Activated CD4-positive, alpha-beta T cell treated with anti-CD3 and anti-CD28 coated beads for 24 hours (primary cell): ENCODE data around the gene CDC42BPB.
A peak's percentile ranks its signal among the peaks of the same experiment; 100 is the strongest.

Source experiments
- DNase-seq, 2 donors: peaks; one replicate each; pipeline ENCODE4 v3.0.0-alpha.2; 2020; ENCODE audit warnings: low read depth in 2 of 2

CDC42BPB gene, protein sequence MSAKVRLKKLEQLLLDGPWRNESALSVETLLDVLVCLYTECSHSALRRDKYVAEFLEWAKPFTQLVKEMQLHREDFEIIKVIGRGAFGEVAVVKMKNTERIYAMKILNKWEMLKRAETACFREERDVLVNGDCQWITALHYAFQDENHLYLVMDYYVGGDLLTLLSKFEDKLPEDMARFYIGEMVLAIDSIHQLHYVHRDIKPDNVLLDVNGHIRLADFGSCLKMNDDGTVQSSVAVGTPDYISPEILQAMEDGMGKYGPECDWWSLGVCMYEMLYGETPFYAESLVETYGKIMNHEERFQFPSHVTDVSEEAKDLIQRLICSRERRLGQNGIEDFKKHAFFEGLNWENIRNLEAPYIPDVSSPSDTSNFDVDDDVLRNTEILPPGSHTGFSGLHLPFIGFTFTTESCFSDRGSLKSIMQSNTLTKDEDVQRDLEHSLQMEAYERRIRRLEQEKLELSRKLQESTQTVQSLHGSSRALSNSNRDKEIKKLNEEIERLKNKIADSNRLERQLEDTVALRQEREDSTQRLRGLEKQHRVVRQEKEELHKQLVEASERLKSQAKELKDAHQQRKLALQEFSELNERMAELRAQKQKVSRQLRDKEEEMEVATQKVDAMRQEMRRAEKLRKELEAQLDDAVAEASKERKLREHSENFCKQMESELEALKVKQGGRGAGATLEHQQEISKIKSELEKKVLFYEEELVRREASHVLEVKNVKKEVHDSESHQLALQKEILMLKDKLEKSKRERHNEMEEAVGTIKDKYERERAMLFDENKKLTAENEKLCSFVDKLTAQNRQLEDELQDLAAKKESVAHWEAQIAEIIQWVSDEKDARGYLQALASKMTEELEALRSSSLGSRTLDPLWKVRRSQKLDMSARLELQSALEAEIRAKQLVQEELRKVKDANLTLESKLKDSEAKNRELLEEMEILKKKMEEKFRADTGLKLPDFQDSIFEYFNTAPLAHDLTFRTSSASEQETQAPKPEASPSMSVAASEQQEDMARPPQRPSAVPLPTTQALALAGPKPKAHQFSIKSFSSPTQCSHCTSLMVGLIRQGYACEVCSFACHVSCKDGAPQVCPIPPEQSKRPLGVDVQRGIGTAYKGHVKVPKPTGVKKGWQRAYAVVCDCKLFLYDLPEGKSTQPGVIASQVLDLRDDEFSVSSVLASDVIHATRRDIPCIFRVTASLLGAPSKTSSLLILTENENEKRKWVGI (N-terminal part only)

DNA sequence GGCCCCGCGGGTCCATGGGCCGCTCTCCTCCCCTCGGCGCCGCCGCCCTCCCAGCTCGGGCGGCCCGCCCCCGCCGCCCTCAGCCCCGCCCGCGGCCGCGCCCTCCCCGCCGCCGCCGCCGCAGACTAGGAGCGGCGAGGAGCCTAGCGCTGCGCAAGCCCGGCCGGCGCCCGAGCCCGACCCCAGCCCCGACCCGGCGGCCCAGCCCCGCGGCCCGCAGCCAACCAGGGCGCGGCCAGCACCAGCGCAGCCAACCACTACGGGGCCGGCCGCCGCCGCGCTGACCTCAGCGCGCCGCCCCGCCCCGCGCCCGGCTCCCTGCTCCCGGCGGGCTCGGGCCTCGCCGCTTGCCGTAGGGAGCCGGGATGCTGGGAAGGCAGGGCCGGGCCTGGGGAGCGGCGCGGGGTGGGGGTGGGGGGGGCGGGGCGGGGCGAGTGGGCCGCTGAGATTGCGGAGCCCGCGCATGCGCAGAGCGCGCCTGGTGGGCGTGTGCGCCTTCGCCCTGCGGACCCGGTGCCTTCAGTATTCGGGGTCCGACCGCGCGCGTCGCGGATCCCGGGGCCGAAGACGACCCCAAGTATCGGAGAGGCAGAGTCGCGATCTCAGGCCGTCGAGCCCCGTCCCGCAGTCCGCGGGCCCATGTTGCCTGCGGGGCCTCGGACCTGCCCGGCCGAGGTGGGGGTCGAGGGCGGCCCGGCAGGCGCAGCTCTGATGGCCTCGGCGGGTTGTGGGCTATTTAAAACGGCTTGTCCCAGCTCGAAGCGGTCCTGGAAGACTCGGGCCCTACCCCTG lies at the start of gene CDC42BPB:
TSS of gene CDC42BPB (minus strand) at position 178 of the 792 bp plus-strand sequence. CDS start 376 bp downstream, outside the sequence.
- DNase-seq: peak in 1 of 2 donors; percentile 40

DNA sequence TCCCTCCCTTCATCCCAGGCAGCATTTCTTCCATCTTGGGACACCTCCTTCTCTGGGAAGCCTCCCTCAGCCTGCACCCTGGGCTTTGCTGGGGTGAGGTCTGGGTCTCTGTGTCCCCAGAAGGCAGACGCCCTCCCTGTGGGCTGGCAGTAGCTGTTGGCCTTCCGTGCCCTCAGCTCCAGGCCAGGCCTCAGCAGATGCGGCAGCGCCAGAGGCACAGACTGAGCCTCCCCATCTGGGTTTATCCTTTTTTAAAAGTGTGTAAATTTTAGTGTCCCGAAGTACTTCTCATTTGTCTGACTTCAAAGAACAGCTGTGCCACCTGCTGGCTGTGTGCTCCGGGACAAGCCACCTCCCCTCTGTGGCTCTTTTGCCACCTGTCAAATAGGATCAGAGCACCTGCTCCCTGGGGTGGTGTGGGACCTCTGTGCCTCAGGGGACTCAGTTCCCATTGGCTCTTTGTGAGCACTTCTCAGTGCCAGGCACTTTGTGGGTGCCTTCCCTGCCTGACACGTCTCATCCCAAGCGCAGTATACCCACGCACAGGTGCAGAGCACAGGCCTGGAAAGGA lies 48.3 kb upstream of the CDC42BPB start:
- no peak for DNase-seq

DNA sequence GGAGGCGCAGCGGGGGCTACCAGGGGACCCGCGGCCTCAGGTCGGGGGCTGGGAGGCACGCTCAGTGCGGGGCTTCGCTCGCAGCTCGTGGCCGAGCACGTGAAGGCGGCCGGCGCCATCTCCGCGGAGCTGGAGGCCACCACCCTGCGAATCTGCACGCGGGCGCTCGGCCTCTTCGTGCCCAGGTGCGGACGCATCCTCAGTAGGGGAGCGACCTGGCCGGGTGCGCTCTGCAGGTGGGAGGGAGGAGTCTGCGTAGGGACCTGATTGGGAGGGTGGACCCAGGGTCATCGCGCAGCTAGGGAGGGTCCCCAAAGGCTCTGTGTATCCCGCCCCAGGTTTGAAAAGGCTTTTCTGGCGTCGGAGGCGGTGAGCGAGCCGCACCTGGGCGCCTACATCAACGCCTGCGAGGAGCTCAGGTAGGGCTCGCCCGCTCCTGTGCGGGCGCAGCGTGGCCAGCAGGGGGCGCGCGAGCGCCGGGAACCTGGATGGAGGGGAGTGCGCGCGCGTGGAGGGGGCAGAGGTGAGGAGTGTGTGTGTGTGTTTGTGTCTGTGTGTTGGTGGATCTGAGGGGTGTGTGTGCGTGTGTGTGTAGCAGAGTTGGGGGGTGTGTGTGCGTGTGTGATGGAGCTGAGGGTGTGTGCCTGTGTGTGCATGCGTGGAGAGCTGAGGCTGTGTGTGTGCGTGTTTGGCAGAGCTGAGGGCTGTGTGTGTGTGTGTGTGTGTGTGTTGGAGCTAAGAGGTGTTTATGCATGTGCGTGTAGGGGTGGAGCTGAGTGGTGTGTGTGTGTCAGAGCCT lies 47.5 kb upstream of the CDC42BPB start:
- DNase-seq: peak; percentile 63 to 65

DNA sequence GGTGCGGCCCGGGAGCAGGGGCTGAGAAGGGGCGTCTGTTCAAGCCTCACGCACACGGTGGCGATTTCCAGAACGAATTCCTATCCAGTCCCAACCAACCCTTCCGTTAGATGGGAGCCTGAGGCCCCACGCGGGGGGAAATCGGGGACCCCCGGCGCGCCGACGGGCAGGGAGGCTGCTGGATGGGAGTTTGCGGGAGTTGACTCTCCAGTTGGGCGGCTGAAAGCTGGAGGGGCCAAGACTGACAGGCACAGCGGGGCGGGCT lies 47.0 kb upstream of the CDC42BPB start:
- DNase-seq: no peak

DNA sequence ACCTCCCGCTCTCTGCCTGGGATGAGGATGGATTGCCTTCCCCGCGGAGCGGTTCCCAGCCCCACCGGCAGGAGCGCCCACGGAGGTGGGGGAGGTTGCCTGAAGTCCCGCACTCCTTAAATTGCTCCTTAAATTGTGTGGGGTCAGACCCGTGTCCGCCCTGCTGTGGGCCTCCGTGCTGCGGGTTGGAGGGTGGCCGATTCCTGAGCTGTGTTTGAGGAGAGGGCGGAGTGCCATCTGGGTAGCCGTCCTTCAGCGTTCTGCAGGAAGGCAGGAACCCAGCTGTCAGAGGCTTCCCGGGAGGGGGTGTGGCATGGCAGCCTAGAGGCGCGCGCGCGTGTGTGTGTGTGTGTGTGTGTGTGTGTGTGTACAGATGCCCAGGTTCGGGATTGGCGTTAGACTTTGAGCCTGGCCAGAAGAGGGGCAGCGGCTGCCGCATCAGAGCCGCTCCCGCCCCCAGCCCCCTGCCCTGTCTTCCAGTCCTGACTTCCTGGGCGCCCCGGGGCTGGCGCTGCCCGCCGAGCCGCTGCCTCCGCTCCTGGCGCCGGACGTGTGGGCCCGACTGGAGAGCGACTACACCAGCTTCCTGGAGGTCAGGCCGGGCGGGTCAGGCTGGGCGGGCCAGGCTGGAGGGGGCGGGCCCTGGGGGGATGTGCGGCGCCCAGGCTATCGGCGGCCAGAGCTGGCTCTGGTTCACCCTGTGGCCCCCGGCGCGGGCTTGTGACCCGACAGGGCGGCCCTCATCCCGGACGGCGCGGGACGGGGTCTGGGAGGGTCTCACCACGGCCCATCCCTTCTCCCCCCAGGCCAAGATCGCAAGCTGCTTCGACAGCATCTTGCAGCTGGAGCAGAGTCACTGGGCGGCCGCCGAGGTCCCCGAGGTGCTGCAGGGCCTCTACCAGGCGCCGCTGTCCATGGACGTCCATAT lies 46.4 kb upstream of the CDC42BPB start:
- DNase-seq: no peak

DNA sequence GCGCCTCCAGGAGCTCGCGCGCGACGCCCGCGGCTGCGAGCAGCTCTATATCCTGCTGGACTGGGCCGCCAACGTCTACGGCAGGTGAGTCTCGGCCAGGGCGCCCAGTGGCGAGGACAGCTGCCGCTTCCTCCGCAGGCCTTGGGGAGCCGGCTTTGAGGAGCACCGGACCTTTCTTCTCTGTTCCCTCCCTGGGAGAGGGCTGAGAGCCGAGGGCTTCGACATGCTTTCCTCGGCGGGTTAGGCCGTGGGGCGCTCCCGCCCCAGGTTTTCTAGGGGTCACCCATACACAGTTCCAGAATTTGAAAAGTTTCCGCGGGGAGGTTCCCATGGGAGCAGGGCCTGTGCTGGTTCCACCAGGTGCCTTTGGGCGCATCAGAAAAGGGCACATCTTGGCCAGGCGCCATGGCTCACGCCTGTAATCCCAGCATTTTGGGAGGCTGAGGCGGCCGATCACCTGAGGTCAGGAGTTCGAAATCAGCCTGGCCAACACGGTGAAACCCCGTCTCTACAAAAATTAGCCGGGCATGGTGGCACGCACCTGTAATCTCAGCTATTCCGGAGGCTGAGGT lies 45.4 kb upstream of the CDC42BPB start:
- DNase-seq: no peak

DNA sequence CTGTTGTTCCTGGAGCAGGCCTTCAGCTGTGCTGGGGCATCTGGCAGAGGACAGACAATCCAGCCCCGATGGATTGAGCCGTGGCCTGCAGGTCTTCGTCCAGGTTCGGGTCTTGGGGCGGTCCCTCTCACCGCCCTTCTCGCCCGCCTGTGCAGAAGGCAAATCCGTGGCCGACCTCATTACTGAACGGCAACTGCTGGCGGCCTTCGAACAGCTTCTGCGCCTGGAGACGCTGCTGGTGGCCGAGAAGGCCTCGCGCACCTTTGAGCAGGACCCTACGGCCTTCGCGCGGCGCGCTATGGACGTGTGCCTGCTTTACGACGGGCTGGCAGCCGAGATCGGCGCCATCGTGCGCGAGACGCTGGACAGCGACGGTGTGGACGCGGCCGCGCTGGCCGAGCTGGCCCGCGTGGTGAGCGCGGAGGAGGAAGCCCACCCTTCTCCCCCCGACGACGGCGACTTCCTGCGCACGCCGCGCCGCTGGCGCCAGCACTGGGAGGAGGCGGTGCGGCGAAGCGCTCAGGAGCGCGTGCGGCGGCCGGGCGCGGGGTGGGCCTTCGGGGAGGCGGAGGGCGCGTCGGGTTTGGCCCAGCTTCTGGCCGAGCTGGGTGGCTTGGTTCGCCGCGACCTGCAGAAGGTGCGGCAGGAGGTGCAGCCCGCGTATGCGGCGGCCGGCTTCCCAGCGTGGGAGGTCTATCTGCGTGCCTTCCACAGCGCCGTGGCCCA lies 44.8 kb upstream of the CDC42BPB start:
- DNase-seq: no peak

DNA sequence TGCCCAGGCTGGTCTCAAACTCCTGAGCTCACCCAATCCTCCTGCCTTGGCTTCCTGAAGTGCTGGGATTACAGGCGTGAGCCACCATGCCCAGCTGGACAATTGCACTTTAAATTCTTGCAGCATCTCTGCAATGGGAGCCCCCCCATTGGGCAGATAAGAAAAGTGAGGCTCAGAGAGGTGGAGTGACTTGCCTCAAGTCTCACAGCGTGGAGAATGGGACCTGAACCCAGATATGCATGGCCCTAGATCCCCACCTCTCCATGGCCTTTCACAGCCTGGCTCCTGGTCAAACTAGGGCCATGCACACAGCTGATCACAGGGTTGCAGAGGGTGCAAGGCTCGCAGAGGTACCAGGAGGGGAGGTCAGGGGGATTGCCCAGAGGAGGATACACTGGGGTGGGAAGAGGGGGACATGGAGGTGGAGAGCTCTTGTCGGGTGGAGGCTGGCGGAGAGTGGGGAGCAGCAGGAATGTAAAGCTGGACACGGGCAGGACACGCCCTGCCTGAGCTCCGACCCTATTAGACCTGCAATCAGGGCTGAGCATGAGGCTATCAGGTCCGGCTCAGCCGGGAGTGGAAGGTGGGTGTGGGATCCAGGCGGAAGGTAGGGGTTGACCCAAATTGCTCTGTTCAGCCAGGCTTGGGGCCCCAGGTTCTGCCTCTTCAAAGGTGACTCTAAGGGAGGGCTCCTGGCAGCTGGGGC lies 44.1 kb upstream of the CDC42BPB start:
- no peak for DNase-seq

DNA sequence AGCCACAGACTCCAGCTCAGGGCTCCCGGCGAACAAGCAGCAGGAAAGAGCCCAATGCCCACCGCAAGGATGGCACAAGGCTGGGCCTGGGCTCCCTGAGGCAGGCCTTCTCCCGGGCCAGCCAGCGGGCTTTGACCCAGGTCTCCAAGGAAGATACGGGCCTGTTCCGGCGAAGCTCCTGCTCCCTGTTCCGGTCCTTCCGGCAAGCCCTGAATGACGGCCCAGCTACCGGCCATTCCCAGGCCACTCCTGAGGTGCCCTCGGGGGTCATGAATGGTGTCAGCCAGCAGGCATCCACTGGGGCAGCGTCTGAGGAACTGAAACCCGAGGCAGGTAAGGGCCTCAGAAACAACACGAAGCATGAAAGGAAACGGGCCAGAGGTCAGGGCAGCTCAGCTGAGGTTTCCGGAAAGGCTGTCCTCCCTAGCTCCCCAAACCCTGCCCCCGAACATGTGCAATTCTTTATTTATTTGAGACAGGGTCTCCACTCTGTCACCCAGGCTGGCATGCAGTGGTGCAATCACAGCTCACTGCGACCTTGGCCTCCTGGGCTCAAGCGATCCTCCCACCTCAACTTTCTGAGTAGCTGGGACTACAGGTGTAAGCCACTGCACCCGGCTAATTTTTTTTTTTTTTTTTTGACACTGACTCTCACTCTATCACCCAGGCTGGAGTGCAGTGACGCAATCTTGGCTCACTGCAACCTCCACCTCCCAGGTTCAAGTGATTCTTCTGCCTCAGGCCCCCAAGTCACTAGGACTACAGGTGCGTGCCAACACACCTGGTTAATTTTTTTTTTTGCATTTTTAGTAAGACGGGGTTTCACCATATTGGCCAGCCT lies 43.2 kb upstream of the CDC42BPB start:
- DNase-seq: no peak

DNA sequence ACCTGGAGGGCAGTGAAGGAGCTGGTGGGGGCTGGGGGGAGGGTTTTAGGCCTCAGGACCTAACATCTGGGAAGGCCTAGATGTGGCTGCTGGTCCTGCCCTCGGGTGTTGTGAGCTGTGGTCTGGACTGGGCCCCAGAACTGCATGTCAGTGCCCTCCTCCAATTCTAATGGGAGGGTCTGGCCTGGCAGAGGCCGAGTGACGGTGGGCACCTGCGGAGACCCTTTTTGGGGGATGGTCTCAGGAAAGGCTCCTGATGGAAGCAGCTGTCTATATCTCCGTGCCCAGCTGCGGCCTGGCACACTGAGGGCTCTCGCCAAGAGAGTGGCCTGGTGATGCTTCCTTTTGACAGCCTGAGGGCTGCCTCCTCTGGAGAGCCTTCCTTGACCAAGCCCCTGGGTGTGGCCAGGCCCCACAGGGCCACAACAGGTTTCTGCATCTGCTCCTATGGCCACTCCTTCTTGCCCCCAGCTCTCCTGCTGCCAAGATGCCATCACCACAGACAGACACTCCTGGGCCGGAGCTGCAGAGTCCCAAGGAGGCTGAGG lies 42.5 kb upstream of the CDC42BPB start:
- no peak for DNase-seq

DNA sequence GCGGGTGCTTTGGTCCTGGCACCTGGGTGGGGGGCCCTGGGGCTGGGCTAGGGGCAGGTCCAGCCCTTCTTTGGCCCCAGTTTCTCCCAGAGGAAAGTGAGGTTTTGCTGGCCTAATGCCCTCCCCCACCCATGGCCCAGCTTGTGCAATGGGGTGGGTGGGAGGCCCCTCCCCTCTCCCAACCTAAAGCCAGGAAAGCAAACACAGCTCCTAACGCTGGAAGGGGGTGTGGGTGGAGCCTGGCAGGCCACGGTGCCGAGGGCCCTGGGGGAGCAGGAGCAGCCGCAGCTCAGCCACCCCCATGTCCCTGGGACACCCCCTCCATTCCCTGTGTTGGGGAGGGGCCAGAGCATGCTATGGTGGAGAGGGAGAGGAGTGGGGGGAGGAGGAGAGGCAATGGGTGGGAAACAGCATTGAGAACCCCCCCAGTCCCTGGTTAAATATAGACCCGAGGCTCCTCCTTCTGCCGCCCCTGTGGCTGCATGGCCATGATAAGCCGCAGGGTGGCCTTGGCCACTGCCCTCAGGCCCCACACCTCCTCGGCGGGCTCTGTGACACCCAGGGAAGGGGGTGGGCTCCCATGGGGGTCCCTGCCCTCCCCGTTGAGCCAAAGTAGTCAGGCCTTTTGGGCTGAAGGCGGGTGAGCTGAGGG lies 41.9 kb upstream of the CDC42BPB start:
- no peak for DNase-seq

DNA sequence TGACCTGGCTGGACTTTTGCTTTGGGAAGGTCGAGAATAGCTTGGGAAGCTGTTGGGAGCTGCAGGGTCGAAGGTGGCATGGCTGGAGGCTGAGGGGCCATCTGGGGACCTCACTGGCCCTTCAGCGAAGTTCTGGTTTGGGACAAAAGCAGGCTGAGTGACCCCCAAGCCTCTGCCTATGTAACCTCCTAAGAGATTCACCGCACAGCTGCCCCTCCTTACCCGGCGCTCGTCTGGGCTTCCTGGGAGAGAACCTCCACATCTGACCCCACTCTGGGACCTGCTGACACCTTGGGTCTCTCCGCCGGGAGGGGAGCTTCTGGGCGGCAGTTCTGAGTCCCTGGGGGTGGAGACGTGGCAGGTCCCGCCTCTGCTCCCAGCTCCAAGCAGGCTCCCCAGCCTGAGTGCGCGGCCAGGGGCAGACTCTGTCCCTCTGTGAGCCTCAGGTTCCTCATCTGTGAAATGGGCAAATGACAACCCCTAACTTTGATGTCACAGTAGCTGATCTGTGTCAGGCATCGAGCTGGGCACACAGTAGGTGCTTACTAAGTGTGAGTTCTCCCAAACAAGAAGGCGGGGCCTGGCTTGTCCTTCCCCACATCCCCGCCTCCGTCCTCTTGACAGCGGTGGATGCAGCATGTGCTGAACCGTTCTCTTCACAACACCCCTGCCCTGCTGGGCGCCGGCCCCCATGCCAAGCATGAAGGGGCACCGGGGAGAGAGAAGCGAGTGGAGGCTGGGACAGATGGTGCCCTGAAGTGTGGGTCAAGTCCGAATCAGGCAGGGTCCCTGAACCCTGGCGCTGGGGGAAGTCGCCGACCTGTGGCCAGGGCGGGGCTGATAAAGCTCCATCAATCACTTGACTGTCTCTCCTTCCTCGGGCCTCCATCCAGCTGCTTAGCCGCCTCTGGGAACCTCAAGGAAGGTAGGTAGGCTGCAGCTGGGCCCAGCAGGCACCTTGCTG lies 40.9 kb upstream of the CDC42BPB start:
- no peak for DNase-seq

DNA sequence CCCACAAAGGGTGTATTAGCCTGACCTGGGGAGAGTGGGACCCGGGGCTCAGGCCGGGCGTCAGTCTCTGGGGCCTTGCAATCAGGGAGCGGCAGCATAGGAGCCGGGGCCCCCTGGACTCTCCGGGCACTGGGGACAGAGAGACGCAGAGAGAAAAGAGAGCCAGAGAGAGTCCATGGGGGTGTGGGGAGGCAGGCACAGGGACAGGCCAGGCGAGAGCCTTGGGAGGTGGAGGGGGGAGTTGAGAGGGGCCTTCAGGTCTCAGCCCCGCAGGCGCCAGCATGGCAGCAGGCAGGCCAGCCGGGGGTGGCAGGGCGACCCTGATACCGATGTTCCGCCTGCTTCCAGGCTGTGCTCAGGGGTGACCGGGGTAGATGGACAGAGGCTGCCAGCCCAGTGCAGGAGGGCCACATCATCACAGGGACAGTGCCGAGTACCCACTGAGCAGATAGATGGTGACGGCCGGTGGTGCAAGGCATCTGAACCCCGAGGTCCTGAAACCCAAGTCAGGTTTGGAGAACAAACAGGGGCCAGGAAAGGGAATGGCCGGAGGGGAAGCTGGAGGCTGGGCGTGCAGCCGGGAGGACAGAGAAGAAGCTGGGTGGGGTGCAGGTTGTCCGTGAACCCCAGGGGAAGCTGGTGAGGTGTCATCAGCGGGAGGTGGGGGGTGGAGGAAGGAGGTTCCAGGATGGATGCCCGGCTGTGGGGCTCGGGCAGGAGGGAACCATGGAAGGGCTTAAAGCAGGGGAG lies 40.1 kb upstream of the CDC42BPB start:
- no peak for DNase-seq

DNA sequence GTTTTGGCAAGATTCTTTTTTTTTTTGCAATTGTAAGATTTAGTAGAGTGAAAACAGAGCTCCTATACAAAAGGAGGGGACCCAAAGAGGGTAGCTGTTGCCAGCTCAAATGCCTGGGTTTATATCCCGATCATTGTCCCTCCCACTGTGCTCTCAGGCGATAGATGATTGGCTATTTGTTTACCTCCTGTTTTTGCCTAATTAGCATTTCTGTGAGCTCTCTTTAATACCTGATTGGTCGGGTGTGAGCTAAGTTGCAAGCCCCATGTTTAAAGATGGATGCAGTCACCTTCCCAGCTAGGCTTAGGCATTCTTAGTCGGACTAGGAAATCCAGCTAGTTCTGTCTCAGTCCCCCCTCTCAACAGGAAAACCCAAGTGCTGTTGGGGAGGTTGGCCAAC lies 39.0 kb upstream of the CDC42BPB start:
- no peak for DNase-seq
